Tibial nerve (tissue), 4 donors: ENCODE results near the gene CXCR4. TPM values are rescaled to one million over a fixed set of nuclear protein-coding genes. Genes with fewer than 3 reads are reported as not detected.

Experiments used
- DNase-seq, 2 donors: peaks; one replicate each; pipeline ENCODE4 v3.0.0-alpha.2; 2019; ENCODE audit warnings: low spot score in 2 of 2
- H3K27ac ChIP-seq, 4 donors: fragments of 200-600 bp; sonication (generic) in 3 of 4; one replicate each; pipeline ENCODE4 v1.5.1; 2017 to 2019; ENCODE audit warnings: mild to moderate bottlenecking in 1 of 4
- H3K27me3 ChIP-seq, 2 donors: fragments of 200-600 bp; sonication (generic) in 1 of 2; one replicate each; pipeline versions ENCODE4 v1.5.1 to v1.6.0; 2017 to 2019
- H3K36me3 ChIP-seq, 3 donors: fragments of 200-600 bp; sonication (generic); one replicate each; pipeline ENCODE4 v1.5.1; 2018 to 2019
- H3K4me1 ChIP-seq, 4 donors: fragments of 200-600 bp; sonication (generic) in 3 of 4; one replicate each; pipeline ENCODE4 v1.5.1; 2017 to 2019
- H3K4me3 ChIP-seq, 4 donors: fragments of 200-600 bp; sonication (generic) in 3 of 4; one replicate each; pipeline ENCODE4 v1.5.1; 2017 to 2019; ENCODE audit warnings: mild to moderate bottlenecking in 1 of 4, moderate library complexity in 1 of 4
- H3K9me3 ChIP-seq, 4 donors: fragments of 200-600 bp; sonication (generic) in 3 of 4; one replicate each; pipeline ENCODE4 v1.5.1; 2017 to 2019
- CTCF ChIP-seq, 5 experiments: fragments of 200-600 bp in 3 of 5; fragments of 450-650 bp in 2 of 5; sonication (generic) in 3 of 5; IDR thresholded peaks; one replicate each; pipeline ENCODE4 v1.5.1; 2016 to 2019; ENCODE audit warnings: antibody characterized with exemption in 5 of 5, mild to moderate bottlenecking in 3 of 5, moderate library complexity in 2 of 5
- EP300 ChIP-seq, 2 donors: sonication (generic); formaldehyde crosslinking; IDR thresholded peaks; one replicate each; pipeline ENCODE4 v1.6.1; 2017; ENCODE audit warnings: antibody characterized with exemption in 2 of 2, mild to moderate bottlenecking in 1 of 2
- POLR2A ChIP-seq, 2 donors: fragments of 450-650 bp; IDR thresholded peaks; one replicate each; pipeline ENCODE4 v1.6.1; 2017; ENCODE audit warnings: antibody characterized with exemption in 2 of 2, mild to moderate bottlenecking in 2 of 2, moderate library complexity in 2 of 2
- WGBS, 2 donors: methylation state at CpG; one replicate each; pipeline ENCODE4 v1.1.5; 2018; 5-methylcytosine and 5-hydroxymethylcytosine counted together
- total RNA-seq, 4 donors: library from RNA; depleted of rRNA; stranded (reverse); fragments of >200 nt; gene quantifications; one replicate each; pipeline ENCODE4 v1.1.0, GENCODE V29; 2016

The CXCR4 gene
- 10 to 100 TPM; 21.3 to 38.5 (median 31.9) TPM for total RNA-seq

- peaks cover 0 to 43% (median 5%) of the 10 kb centered on the region in 4 donors for H3K4me1 ChIP-seq
- TF ChIP-seq CTCF (IDR thresholded peaks at IDR 0.05): no peak
- peak in 1 of 2 donors; percentile 83 for TF ChIP-seq EP300 (IDR thresholded peaks at IDR 0.05)
- peak in 1 of 2 donors; percentile 70 for TF ChIP-seq POLR2A (IDR thresholded peaks at IDR 0.05)
Observed at GRCh38 chr2:136117909-136118818, at the start of gene CXCR4. Gene CXCR4 (minus strand): TSS chr2:136118149. CDS start chr2:136118060, 89 bp downstream.

GRCh38 chr2:136164280-136164776 is 46.4 kb upstream of the CXCR4 start:
- no peaks in the 10 kb centered on the region for H3K36me3 ChIP-seq
- no peak overlapping the region for H3K4me3 ChIP-seq
- no peaks in the 10 kb centered on the region for H3K9me3 ChIP-seq
- 93% methylated on average over 5 of the region's 5 CpGs for WGBS, 2 donors
- TF ChIP-seq EP300 (IDR thresholded peaks at IDR 0.05) (no peak), POLR2A (IDR thresholded peaks at IDR 0.05) (no peak), CTCF (IDR thresholded peaks at IDR 0.05) (no peak)
- H3K27ac ChIP-seq: no peak overlapping the region
- H3K4me1 ChIP-seq: no peaks in the 10 kb centered on the region
- DNase-seq: no peak
- no peaks in the 10 kb centered on the region for H3K27me3 ChIP-seq

More at GRCh38 chr2:136117909-136118818, at the start of gene CXCR4:
- Histone ChIP-seq H3K27ac (peak within 1 kb of the TSS; percentile 29 to 85 (median 72)), H3K9me3 (no peaks in the 10 kb centered on the region), H3K4me3 (peak within 1 kb of the TSS; percentile 30 to 58 (median 50)), H3K36me3 (no peaks in the 10 kb centered on the region), H3K27me3 (peaks cover 0 to 44% of the 10 kb centered on the region in 2 donors)
- WGBS, 2 donors: 0 to 1% methylated on average over 43 to 50 of the region's 50 CpGs
- DNase-seq: peak; percentile 37 to 65

GRCh38 chr2:136162438-136162837 is 44.5 kb upstream of the CXCR4 start:
- H3K4me1 ChIP-seq: no peaks in the 10 kb centered on the region
- H3K27me3 ChIP-seq: no peaks in the 10 kb centered on the region
- WGBS, 2 donors: 24 to 33% methylated on average over 1 of the region's 1 CpG
- TF ChIP-seq POLR2A (IDR thresholded peaks at IDR 0.05) (no peak), CTCF (IDR thresholded peaks at IDR 0.05) (no peak), EP300 (IDR thresholded peaks at IDR 0.05) (no peak)
- no peak overlapping the region for H3K4me3 ChIP-seq
- H3K9me3 ChIP-seq: no peaks in the 10 kb centered on the region
- no peak overlapping the region for H3K27ac ChIP-seq
- no peaks in the 10 kb centered on the region for H3K36me3 ChIP-seq
- no peak for DNase-seq

- Histone ChIP-seq H3K4me1 (no peaks in the 10 kb centered on the region), H3K27ac (no peak overlapping the region), H3K27me3 (no peaks in the 10 kb centered on the region), H3K36me3 (no peaks in the 10 kb centered on the region), H3K4me3 (no peak overlapping the region), H3K9me3 (no peaks in the 10 kb centered on the region)
- TF ChIP-seq CTCF (IDR thresholded peaks at IDR 0.05): no peak
- no peak for TF ChIP-seq POLR2A (IDR thresholded peaks at IDR 0.05)
- TF ChIP-seq EP300 (IDR thresholded peaks at IDR 0.05): no peak
- no peak for DNase-seq
- WGBS, 2 donors: 77 to 80% methylated on average over 1 of the region's 1 CpG
Observed at GRCh38 chr2:136156411-136156810, 38.5 kb upstream of the CXCR4 start.

- Histone ChIP-seq H3K4me3 (no peak overlapping the region), H3K27ac (no peak overlapping the region), H3K36me3 (no peaks in the 10 kb centered on the region), H3K27me3 (no peaks in the 10 kb centered on the region), H3K4me1 (no peaks in the 10 kb centered on the region), H3K9me3 (no peaks in the 10 kb centered on the region)
- DNase-seq: no peak
- 65 to 73% methylated on average over 4 of the region's 4 CpGs for WGBS, 2 donors
- no peak for TF ChIP-seq POLR2A (IDR thresholded peaks at IDR 0.05)
Observed at GRCh38 chr2:136154384-136154783, 36.4 kb upstream of the CXCR4 start.
